ENCODE measurements around the gene TADA3. TPM values are rescaled to one million over a fixed set of nuclear protein-coding genes. Genes with fewer than 3 reads are reported as not detected.

The TADA3 gene
- total RNA-seq, 1 experiment from 2014 or later: 85.4 TPM

- ATAC-seq (no peak), DNase-seq (no peak)
- intact Hi-C loops (cut with micrococcal nuclease): no loop called here
- no peak overlapping the region for H3K27ac ChIP-seq (ENCODE audit: low read length)
- H3K9ac ChIP-seq (ENCODE audit: low read length): no peak overlapping the region
- H3K9me3 ChIP-seq (ENCODE audit: low read length): no peaks in the 10 kb centered on the region
- H3K27me3 ChIP-seq (ENCODE audit: low read length): no peaks in the 10 kb centered on the region
- TF ChIP-seq EZH2 (IDR thresholded peaks at IDR 0.05; ENCODE audit: low read length, unreplicated experiment) (no peak), CTCF (conservative IDR thresholded peaks at IDR 0.05; ENCODE audit: low read depth, low read length) (no peak), EZH2phosphoT487 (IDR thresholded peaks at IDR 0.05; ENCODE audit: borderline replicate concordance, low read length) (no peak)
- POLR2A ChIA-PET (ENCODE audit: unreplicated experiment): no interaction called here
- no peaks in the 10 kb centered on the region for H4K20me1 ChIP-seq (ENCODE audit: low read length)
- H3K4me1 ChIP-seq (ENCODE audit: insufficient read depth, low read length): no peaks in the 10 kb centered on the region
- no peak overlapping the region for H3K4me2 ChIP-seq (ENCODE audit: low read length)
- 0 out of 2 replicates have a peak, but pooled peaks cover 3% of the 10 kb centered on the region for H3K36me3 ChIP-seq (ENCODE audit: low read depth, low read length)
- no peaks in the 10 kb centered on the region for H3K79me2 ChIP-seq (ENCODE audit: low read length)
- H2AFZ ChIP-seq (ENCODE audit: low read length): no peak overlapping the region
- CTCF ChIA-PET: no interaction called here
- no TSS peak for BruUV-seq (replicated peaks)
- H3K4me3 ChIP-seq (ENCODE audit: low read length): no peak overlapping the region
- no peaks in the 10 kb centered on the region for H3F3A ChIP-seq (ENCODE audit: low read length, unreplicated experiment)
- no peaks in the 10 kb centered on the region for H3K9me2 ChIP-seq (replicated peaks; ENCODE audit: low read length)
These were observed 11.8 kb downstream of the TADA3 start for GRCh38 chr3:9780458-9780812.

DNA sequence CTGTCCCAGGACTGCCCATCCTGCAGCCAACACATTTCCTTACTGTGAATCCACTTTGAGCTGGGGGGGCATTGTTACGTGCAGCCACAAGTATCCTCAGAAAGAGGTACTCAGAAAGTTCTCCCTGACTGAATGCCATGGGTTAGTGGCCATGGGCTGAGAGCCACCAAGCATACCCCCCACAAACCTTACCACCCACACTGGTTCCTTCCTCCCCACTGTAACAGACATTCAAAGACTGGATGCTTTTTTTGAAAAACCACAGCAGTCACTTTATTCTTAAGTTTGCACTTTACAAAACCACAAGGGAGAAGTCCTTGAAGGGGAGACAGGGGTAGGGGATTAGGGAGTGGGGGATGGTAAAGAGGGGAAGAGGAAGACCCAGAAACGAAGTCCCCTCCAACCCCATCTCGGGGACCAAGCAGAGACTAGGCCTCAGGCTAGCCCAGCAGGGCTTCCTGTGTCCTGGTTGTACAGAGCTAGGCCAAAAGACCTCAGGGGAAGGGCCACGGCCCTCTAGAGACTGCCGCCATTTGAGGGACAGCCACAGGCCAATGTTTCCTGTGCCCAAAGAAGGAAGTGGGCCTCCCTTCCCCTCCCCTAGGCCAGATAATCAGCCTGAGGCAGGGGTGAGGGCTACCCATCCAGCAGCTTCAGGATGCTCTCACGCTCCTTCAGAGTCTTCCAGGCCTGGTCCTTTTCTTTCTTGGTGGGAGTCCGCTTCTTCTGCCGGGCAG is 12.4 kb downstream of the TADA3 start:
- no peak overlapping the region for H3K4me3 ChIP-seq (ENCODE audit: low read length)
- H3K79me2 ChIP-seq (ENCODE audit: low read length): no peaks in the 10 kb centered on the region
- H3K9me2 ChIP-seq (replicated peaks; ENCODE audit: low read length): no peaks in the 10 kb centered on the region
- TF ChIP-seq EZH2 (IDR thresholded peaks at IDR 0.05; ENCODE audit: low read length, unreplicated experiment): no peak
- TF ChIP-seq EZH2phosphoT487 (IDR thresholded peaks at IDR 0.05; ENCODE audit: borderline replicate concordance, low read length): no peak
- H4K20me1 ChIP-seq (ENCODE audit: low read length): no peaks in the 10 kb centered on the region
- DNase-seq (no peak), ATAC-seq (no peak)
- H3F3A ChIP-seq (ENCODE audit: low read length, unreplicated experiment): no peaks in the 10 kb centered on the region
- CTCF ChIA-PET: no interaction called here
- BruUV-seq (replicated peaks): TSS peak; percentile 55
- intact Hi-C loops (cut with micrococcal nuclease): loop anchor here (10.0 kb wide), 1 partner anchor 65 kb away; no protein-coding TSS in a partner anchor
- H3K27me3 ChIP-seq (ENCODE audit: low read length): no peaks in the 10 kb centered on the region
- no peak overlapping the region for H2AFZ ChIP-seq (ENCODE audit: low read length)
- H3K36me3 ChIP-seq (ENCODE audit: low read depth, low read length): 0 out of 2 replicates have a peak, but pooled peaks cover 3% of the 10 kb centered on the region
- H3K9ac ChIP-seq (ENCODE audit: low read length): no peak overlapping the region
- H3K9me3 ChIP-seq (ENCODE audit: low read length): no peaks in the 10 kb centered on the region
- H3K4me1 ChIP-seq (ENCODE audit: insufficient read depth, low read length): no peaks in the 10 kb centered on the region
- no peak overlapping the region for H3K27ac ChIP-seq (ENCODE audit: low read length)
- H3K4me2 ChIP-seq (ENCODE audit: low read length): no peak overlapping the region
- POLR2A ChIA-PET (ENCODE audit: unreplicated experiment): no interaction called here

DNA sequence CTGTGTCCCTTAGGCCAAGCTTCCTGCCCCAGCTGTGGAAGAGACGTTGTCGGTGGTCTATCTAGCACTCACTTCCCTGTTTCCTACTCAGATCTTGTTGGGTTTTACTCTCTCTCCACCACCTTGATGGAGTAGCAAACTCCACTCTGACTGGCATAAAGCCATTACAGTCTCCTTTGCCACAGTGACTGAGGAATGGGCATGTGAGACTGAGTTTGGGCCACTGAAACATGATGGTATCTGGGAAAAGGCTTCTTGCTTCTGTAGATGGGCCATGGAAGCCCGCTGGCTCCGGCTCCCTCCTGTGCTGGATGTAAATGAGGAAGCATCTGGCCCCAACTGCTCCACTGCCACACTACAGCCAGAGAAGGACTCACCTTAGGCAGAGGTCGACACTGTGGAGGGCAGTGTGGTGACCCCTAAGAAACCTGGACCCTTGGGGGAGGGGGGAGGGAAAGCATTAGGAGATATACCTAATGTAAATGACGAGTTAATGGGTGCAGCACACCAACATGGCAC is 13.1 kb downstream of the TADA3 start:
- intact Hi-C loops (cut with micrococcal nuclease): loop anchor here (10.0 kb wide), 1 partner anchor 64 kb away; no protein-coding TSS in a partner anchor
- ATAC-seq: no peak
- Histone ChIP-seq H3K9ac (ENCODE audit: low read length) (no peak overlapping the region), H3K9me2 (replicated peaks; ENCODE audit: low read length) (no peaks in the 10 kb centered on the region), H3K4me2 (ENCODE audit: low read length) (no peak overlapping the region), H3K4me3 (ENCODE audit: low read length) (no peak overlapping the region), H3K4me1 (ENCODE audit: insufficient read depth, low read length) (no peaks in the 10 kb centered on the region), H3K9me3 (ENCODE audit: low read length) (no peaks in the 10 kb centered on the region), H3F3A (ENCODE audit: low read length, unreplicated experiment) (no peaks in the 10 kb centered on the region), H3K36me3 (ENCODE audit: low read depth, low read length) (0 out of 2 replicates have a peak, but pooled peaks cover 3% of the 10 kb centered on the region), H3K27me3 (ENCODE audit: low read length) (no peaks in the 10 kb centered on the region), H4K20me1 (ENCODE audit: low read length) (no peaks in the 10 kb centered on the region), H3K79me2 (ENCODE audit: low read length) (no peaks in the 10 kb centered on the region), H2AFZ (ENCODE audit: low read length) (no peak overlapping the region), H3K27ac (ENCODE audit: low read length) (no peak overlapping the region)
- ChIA-PET CTCF (no interaction called here), POLR2A (ENCODE audit: unreplicated experiment) (no interaction called here)
- no TSS peak for BruUV-seq (replicated peaks)
- no peak for TF ChIP-seq EZH2 (IDR thresholded peaks at IDR 0.05; ENCODE audit: low read length, unreplicated experiment)
- no peak for DNase-seq

Data from PC-3 (cell line).